Coronary artery (tissue), 2 donors: ENCODE measurements around the gene CLRN1.

ENCODE experiments used
- DNase-seq: peaks from one replicate; pipeline ENCODE4 v3.0.0-alpha.2; 2017; ENCODE audit warnings: low spot score
- H3K27ac ChIP-seq, 2 donors: fragments of 200-600 bp; sonication (generic); one replicate each; pipeline ENCODE4 v1.5.1; 2016 to 2019
- H3K4me3 ChIP-seq: fragments of 200-600 bp; sonication (generic); 2 replicates; pipeline ENCODE4 v1.5.1; 2016; ENCODE audit warnings: mild to moderate bottlenecking, moderate library complexity
- CTCF ChIP-seq: fragments of 200-600 bp; sonication (generic); IDR thresholded peaks from one replicate; pipeline ENCODE4 v1.5.1; 2019; ENCODE audit warnings: antibody characterized with exemption

The CLRN1 gene

GRCh38 chr3:150972366-150973071, at the start of gene CLRN1:
Gene CLRN1 (minus strand): TSS chr3:150972727. CDS start chr3:150972708, 19 bp downstream.
- TF ChIP-seq CTCF = no peak
- H3K4me3 ChIP-seq = no peak within 1 kb of the TSS
- H3K27ac ChIP-seq = no peak within 1 kb of the TSS
- no peak for DNase-seq

GRCh38 chr3:151016478-151016795, 43.9 kb upstream of the CLRN1 start:
- no peak for DNase-seq
- Histone ChIP-seq H3K4me3 (no peak overlapping the region), H3K27ac (no peak overlapping the region)
- TF ChIP-seq CTCF = no peak

DNA sequence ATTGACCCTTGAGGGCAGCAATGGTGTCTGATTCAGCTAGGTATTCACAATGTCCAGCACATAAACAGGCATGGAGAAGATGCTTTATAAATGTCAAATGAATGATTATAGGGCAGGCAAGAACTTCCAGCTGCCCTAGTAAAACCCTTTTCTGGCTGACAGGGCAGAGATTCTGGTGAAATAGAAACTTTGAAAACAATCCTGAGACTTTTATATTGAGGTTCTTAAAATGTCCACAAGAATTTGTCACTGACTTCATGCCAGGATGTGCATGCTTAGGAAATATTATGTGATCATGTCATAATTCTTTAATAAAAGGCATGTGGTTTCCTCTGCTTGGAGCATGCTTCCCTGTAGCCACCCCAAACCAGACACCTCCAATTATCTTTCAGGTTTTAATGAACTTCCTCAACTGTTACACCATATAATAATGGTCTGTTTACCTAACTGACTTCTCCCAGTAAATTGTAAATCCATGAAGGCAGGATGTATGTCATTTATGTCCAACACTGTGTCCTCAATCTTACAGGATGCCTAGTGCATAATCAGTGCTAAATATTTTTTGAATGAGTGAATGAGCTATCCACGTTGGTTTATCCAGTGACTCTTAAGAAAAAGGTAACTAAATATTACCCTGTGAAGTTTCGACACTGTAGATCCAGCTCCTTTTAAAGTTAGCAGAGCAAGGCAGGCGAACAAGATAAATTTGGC, 43.4 kb upstream of the CLRN1 start:
- no peak for DNase-seq
- H3K27ac ChIP-seq = no peak overlapping the region
- no peak overlapping the region for H3K4me3 ChIP-seq
- no peak for TF ChIP-seq CTCF

GRCh38 chr3:151015181-151015580, 42.7 kb upstream of the CLRN1 start:
- H3K27ac ChIP-seq = no peak overlapping the region
- no peak overlapping the region for H3K4me3 ChIP-seq
- no peak for TF ChIP-seq CTCF
- no peak for DNase-seq

GRCh38 chr3:151014501-151015018, 42.0 kb upstream of the CLRN1 start:
- Histone ChIP-seq H3K27ac (no peak overlapping the region), H3K4me3 (no peak overlapping the region)
- no peak for TF ChIP-seq CTCF
- DNase-seq = no peak

DNA sequence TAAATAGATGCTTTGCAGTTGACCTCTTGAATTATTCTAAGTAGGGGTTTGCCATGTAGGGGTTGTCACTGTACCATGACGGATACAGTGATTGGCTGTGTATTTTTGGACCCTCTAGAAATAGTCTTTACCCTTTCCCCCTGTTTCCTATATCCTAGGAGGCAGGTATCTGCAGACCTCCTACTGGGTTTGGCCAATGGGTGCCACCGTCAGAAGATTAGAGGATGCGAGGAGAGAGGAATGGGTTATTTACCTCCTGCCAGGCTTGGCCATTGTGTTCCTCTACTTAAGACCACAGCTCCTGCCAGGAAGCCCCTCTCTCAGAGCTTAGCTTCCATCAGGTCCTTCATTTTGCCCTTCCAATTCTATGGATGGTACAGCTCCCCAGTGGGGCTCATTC, 40.2 kb upstream of the CLRN1 start:
- Histone ChIP-seq H3K27ac (no peak overlapping the region), H3K4me3 (no peak overlapping the region)
- no peak for DNase-seq
- no peak for TF ChIP-seq CTCF

GRCh38 chr3:151011427-151011826, 38.9 kb upstream of the CLRN1 start:
- TF ChIP-seq CTCF = no peak
- Histone ChIP-seq H3K4me3 (no peak overlapping the region), H3K27ac (no peak overlapping the region)
- no peak for DNase-seq
